Hematopoietic multipotent progenitor cell treated with erythropoietin and hydrocortisone succinate and interleukin-3 and kit ligand, for 15 days (in vitro differentiated cells): Measurements from ENCODE around the gene LRRC26.

Experiments used
- DNase-seq: peaks from one replicate; pipeline ENCODE4 v3.0.0-alpha.2; 2015; ENCODE audit warnings: low spot score

LRRC26 gene

GRCh38 chr9:137150617-137151457 is 19.0 kb downstream of the LRRC26 start:
- peak; percentile 27 for DNase-seq

GRCh38 chr9:137149942-137150616 is 19.8 kb downstream of the LRRC26 start:
- no peak for DNase-seq

GRCh38 chr9:137149363-137149762 is 20.5 kb downstream of the LRRC26 start:
- DNase-seq = no peak

- DNase-seq = no peak
Measured at GRCh38 chr9:137148661-137149060, 21.2 kb downstream of the LRRC26 start.

GRCh38 chr9:137148242-137148641 is 21.6 kb downstream of the LRRC26 start:
- no peak for DNase-seq

- no peak for DNase-seq
Measured at GRCh38 chr9:137147793-137148160, 22.1 kb downstream of the LRRC26 start.

- DNase-seq = no peak
Measured at GRCh38 chr9:137147091-137147792, 22.6 kb downstream of the LRRC26 start.

GRCh38 chr9:137146527-137146918 is 23.3 kb downstream of the LRRC26 start:
- no peak for DNase-seq

- DNase-seq = no peak
Measured at GRCh38 chr9:137145731-137146526, 23.9 kb downstream of the LRRC26 start.

GRCh38 chr9:137143459-137143858 is 26.4 kb downstream of the LRRC26 start:
- DNase-seq = no peak

GRCh38 chr9:137141976-137142936 is 27.6 kb downstream of the LRRC26 start:
- DNase-seq = no peak

- DNase-seq = no peak
Measured at GRCh38 chr9:137141050-137141810, 28.6 kb downstream of the LRRC26 start.

GRCh38 chr9:137140151-137141012 is 29.5 kb downstream of the LRRC26 start:
- no peak for DNase-seq

GRCh38 chr9:137139468-137140150 is 30.2 kb downstream of the LRRC26 start:
- DNase-seq = no peak

GRCh38 chr9:137138722-137139467 is 31.0 kb downstream of the LRRC26 start, which contains the start of gene GRIN1:
GRIN1 (plus strand) TSS chr9:137139154; CDS start chr9:137139487, 333 bp downstream.
- DNase-seq = no peak

- DNase-seq = no peak
Measured at GRCh38 chr9:137138058-137138721, 31.7 kb downstream of the LRRC26 start.
